ENCODE data around the gene PCBP2.
"Not testable (repeated sequence)": the region's sequence is repeated elsewhere in the genome, so short reads cannot be mapped to it uniquely, and the experiment has no call there.

Gene PCBP2

GRCh38 chr12:53441040-53441833 is 10.7 kb upstream of the PCBP2 start, which contains the start of gene PRR13:
TSS of gene PRR13 (plus strand) at chr12:53441734. CDS start at chr12:53442715, 981 bp downstream.
- DNase-seq: peak; percentile 94 to 99 (median 98)

DNA sequence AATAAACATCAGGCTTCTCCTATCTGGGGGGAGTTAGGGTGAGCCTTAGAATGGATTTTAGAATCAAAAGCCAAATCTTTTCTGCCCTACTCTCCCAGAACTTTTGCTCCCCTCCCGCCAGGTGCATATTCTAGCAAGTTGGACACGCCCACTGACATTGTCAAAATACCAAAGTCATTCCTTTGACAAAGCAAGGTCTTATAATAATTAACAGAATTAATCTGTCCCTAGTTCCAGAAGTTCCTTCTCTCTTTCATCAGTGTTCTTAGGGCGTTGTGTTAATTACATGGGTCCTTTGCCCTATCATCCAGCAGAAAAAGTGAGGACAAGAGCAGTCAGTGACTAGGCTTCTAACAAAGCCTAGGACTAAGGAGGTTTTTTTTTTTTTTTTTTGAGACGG is 7.9 kb upstream of the PCBP2 start:
- no peak for DNase-seq

GRCh38 chr12:53444593-53445325 is 7.1 kb upstream of the PCBP2 start:
- not testable (repeated sequence) for DNase-seq

DNA sequence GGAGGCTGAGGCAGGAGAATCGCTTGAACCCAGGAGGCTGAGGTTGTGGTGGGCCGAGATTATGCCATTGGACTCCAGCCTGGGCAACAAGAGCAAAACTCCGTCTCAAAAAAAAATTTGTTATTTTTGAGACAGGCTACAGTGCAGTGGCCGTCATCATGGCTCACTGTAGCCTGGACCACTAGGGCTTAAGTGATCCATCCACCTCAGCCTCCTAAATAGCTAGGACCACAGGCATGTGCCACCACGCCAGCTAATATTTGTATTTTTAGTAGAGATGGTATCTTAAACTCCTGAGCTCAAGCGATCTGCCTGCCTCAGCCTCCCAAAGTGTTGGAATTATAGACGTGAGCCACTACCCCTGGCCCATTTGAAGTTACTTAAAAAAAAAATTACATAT is 966 bp upstream of the PCBP2 start:
- no peak for DNase-seq

GRCh38 chr12:53452159-53453077 is 516 bp downstream of the PCBP2 start:
- peak; percentile 53 to 86 (median 70) for DNase-seq

- DNase-seq: no peak
Measured at GRCh38 chr12:53453953-53454640, 2.2 kb downstream of the PCBP2 start.

- DNase-seq: no peak
Measured at GRCh38 chr12:53454707-53455106, 2.8 kb downstream of the PCBP2 start.

DNA sequence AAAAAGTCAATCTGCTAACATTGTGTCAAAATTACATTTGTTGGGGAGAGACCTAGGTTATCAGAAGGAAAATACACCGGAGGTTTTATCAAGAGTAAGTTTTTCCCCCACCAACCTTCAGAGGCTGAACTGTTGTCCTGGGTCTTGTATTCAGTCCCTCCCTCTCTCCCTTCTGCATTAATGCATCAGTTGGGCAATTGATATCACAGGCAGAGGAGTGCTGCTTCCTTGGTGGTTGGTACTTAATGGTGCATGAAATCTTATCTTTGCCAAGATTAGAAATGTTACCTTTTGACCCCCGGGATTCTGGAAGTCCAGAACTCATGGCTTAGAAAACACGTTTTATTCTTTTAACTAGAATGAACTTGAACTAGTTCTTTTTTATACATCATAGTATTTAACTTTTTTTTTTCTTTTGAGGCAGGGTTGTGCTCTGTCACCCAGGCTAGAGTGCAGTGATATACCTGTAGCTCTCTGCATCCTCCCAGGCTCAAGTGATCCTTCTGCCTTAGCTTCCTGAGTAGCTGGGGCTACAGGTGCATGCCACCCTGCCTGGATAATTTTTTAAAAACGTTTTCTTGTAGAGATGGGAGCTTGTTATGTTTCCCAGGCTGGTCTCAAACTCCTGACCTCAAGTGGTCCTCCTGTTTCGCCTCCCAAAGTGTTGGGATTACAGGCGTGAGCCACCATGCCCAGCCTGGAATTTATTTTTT is 4.9 kb downstream of the PCBP2 start:
- DNase-seq: no peak

DNA sequence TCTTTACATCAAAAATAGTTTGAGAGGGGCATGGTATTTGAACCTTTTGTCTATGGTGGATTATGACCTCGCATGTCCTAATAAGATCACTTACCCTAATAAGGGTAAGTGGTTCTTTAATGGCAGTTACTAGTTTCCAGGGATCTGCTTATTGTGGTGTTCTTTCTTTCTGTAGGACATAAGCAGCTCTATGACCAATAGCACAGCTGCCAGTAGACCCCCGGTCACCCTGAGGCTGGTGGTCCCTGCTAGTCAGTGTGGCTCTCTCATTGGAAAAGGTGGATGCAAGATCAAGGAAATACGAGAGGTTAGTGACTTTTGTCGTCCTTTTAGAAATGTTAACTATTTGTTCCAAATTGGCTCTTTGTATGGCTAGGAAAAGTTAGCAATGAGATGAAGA is 7.2 kb downstream of the PCBP2 start:
- DNase-seq: no peak

DNA sequence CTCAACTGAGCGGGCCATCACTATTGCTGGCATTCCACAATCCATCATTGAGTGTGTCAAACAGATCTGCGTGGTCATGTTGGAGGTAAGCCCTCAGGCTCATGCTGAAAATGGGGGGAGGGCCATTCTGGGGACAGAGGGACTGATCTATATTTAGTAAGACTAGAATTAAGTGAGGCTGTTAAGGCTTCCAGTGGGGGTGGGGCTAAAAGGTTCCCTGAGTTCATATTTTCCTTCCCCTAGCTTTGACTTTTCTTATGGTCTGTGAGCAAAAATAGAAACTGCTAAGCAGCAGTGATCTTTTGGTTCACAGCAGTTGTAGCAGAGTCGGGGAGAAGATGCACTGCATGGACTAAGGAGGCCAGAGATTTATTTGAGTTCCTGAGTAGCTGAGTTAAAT is 9.2 kb downstream of the PCBP2 start:
- no peak for DNase-seq

- no peak for DNase-seq
Measured at GRCh38 chr12:53461591-53461990, 9.7 kb downstream of the PCBP2 start.

GRCh38 chr12:53462935-53463334 is 11.0 kb downstream of the PCBP2 start:
- no peak for DNase-seq

DNA sequence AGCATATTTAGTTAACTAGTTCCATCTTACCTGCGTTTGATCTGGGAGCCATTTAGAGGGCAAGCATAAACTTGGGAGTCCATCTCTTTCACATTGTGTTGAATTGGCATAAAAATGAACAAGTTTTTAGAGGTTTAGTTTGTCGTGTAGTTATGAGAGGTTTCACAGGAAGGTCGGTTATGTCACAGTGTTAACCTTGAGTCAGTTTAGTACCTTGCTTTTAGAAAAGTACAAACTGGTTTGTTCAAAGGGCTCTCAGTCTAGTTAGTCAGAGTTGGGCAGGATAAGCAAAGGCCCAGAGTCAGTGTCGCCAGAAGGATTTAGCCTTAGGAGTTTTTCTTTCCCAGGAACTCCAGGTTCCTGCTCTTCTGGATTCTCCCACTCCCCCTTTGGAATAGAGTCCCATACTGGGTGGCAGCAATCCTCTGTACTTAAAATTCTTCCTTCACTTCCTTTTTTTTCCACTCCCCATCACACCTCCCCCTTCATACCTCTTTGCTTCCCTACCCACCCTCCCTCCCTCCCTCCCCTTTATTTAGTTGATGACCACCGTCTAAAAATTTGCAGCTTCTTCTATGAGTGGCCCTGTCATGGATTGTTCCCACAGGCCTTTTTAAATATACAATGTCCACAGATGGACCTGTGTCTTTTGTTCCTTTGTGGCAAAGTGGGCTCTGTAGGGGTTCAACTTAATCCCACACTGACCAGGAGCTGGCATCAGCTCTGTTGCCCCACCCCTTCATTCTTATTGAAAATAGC is 12.1 kb downstream of the PCBP2 start:
- no peak for DNase-seq

DNA sequence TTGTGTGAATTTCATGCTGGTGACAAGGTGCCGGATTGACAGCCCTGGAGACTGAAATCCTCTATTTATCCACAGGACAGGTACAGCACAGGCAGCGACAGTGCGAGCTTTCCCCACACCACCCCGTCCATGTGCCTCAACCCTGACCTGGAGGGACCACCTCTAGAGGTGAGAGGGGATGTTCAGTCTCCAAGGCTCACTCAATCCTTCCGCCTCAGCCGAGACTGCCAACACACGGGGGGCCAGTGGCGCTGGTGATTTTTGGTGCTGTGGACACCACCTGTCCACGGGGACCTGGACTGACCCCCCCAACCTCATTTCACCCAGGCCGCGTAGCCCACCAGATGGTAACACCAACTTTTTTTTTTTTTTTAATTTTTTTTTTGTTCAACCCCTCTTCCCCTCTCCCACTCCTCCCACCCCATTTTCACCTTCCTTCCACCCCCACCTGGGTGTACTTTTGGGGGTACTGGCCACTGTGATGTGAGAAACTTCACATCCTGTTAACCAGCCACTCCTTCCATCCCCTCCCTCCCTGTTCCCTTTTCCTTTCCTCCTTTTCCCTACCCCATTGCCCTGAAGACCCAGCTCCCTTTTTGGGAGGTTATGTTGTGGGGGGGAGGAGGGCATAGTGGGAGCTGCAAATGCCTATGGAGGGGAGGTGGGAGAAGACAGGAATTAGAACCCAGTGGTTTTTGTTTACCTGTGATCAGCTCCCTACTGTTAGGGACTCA is 12.9 kb downstream of the PCBP2 start:
- no peak for DNase-seq

GRCh38 chr12:53465679-53466078 is 13.8 kb downstream of the PCBP2 start:
- DNase-seq: no peak

- DNase-seq: no peak
Measured at GRCh38 chr12:53466640-53467039, 14.7 kb downstream of the PCBP2 start.

DNA sequence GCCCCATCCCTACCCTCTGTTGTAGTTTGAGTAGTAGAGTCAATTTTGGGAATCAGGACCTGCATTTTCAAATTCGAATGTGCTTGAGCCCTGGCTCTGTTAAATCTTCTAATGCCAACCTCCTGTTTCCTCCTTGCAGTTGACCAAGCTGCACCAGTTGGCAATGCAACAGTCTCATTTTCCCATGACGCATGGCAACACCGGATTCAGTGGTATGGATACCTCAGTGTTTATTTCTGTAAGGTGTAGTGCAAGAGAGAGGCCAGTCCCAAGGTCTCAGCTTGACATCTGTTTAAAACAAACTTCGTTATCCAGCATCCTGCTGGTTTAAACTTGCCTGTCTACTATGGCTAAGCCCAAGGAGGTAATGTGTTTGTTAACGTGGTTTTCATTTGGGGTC is 15.2 kb downstream of the PCBP2 start:
- DNase-seq: no peak

GRCh38 chr12:53467880-53468279 is 16.0 kb downstream of the PCBP2 start:
- no peak for DNase-seq

- no peak for DNase-seq
Measured at GRCh38 chr12:53468282-53468681, 16.4 kb downstream of the PCBP2 start.

GRCh38 chr12:53472056-53472582 is 20.2 kb downstream of the PCBP2 start:
- no peak for DNase-seq

Measured in T-helper 2 cell (primary cell).